ENCODE results near the gene BEST1.

GRCh38 chr11:61969838-61970662, 19.9 kb downstream of the BEST1 start:
- no peak for TF ChIP-seq POLR2AphosphoS5 (IDR thresholded peaks at IDR 0.05; ENCODE audit: borderline replicate concordance, low read depth, low read length)
- no peak for TF ChIP-seq EZH2 (IDR thresholded peaks at IDR 0.05)
- TF ChIP-seq FOXP2 (optimal IDR thresholded peaks at IDR 0.05; ENCODE audit: control extremely low read depth, extremely low read length, insufficient read depth) = no peak
